H9 (cell line): Measurements from ENCODE around the gene ANKRD12. TPM values are rescaled to one million over a fixed set of nuclear protein-coding genes. Genes with fewer than 3 reads are reported as not detected.

Experiments used
- DNase-seq: peaks from one replicate; pipeline ENCODE4 v3.0.0-alpha.2; 2017
- H2AFZ ChIP-seq: one replicate; pipeline ENCODE4 v1.6.1; 2013; ENCODE audit warnings: mild to moderate bottlenecking, low read length, control low read depth, moderate library complexity
- H2AK5ac ChIP-seq: 2 replicates; pipeline ENCODE4 v1.6.1; 2013; ENCODE audit warnings: low read length, control low read depth, mixed read lengths; ENCODE audit not compliant: insufficient read length
- H2BK120ac ChIP-seq: one replicate; pipeline ENCODE4 v1.6.1; 2013; ENCODE audit warnings: low read depth, mild to moderate bottlenecking, low read length, control low read depth, inconsistent platforms; ENCODE audit not compliant: poor library complexity, severe bottlenecking
- H2BK12ac ChIP-seq: 2 replicates; pipeline ENCODE4 v1.6.1; 2013; ENCODE audit warnings: low read length, control low read depth, mixed read lengths, low read depth; ENCODE audit not compliant: insufficient read length
- H2BK15ac ChIP-seq: 2 replicates; pipeline ENCODE4 v1.6.1; 2013; ENCODE audit warnings: low read depth, low read length, control low read depth
- H2BK20ac ChIP-seq: one replicate; pipeline ENCODE4 v1.6.1; 2013; ENCODE audit warnings: low read depth, mild to moderate bottlenecking, low read length, control low read depth, inconsistent platforms; ENCODE audit not compliant: poor library complexity, severe bottlenecking
- H2BK5ac ChIP-seq: 2 replicates; pipeline ENCODE4 v1.6.1; 2013; ENCODE audit warnings: low read length, control low read depth, mixed read lengths; ENCODE audit not compliant: insufficient read length
- H3K14ac ChIP-seq: 2 replicates; pipeline ENCODE4 v1.6.1; 2013; ENCODE audit warnings: low read length, control low read depth; ENCODE audit not compliant: insufficient read depth
- H3K18ac ChIP-seq: 2 replicates; pipeline ENCODE4 v1.6.1; 2013; ENCODE audit warnings: low read depth, mild to moderate bottlenecking, mixed read lengths, low read length, control low read depth; ENCODE audit not compliant: insufficient read length
- H3K23ac ChIP-seq: 2 replicates; pipeline ENCODE4 v1.6.1; 2013; ENCODE audit warnings: low read length, control low read depth, mixed read lengths, low read depth; ENCODE audit not compliant: insufficient read length
- H3K23me2 ChIP-seq: 2 replicates; pipeline ENCODE4 v1.6.1; 2013; ENCODE audit warnings: low read depth, mild to moderate bottlenecking, mixed read lengths, low read length, control low read depth; ENCODE audit not compliant: insufficient read length, poor library complexity, severe bottlenecking
- H3K27ac ChIP-seq: 2 replicates; pipeline ENCODE4 v1.5.1; 2013; ENCODE audit warnings: low read length, control low read depth, mixed read lengths, low read depth; ENCODE audit not compliant: insufficient read length
- H3K27me3 ChIP-seq: 2 replicates; pipeline ENCODE4 v1.6.1; 2013; ENCODE audit warnings: low read length, control low read depth, inconsistent platforms; ENCODE audit not compliant: insufficient read depth
- H3K4ac ChIP-seq: 2 replicates; pipeline ENCODE4 v1.6.1; 2013; ENCODE audit warnings: low read depth, mild to moderate bottlenecking, control low read depth, inconsistent platforms, low read length, moderate library complexity
- H3K4me1 ChIP-seq: 2 replicates; pipeline ENCODE4 v1.6.1; 2013; ENCODE audit warnings: low read length, control low read depth, inconsistent platforms; ENCODE audit not compliant: insufficient read depth
- H3K4me2 ChIP-seq: 2 replicates; pipeline ENCODE4 v1.6.1; 2013; ENCODE audit warnings: low read length, control low read depth, mixed read lengths; ENCODE audit not compliant: insufficient read length, insufficient read depth
- H3K56ac ChIP-seq: 2 replicates; pipeline ENCODE4 v1.6.1; 2013; ENCODE audit warnings: low read depth, mild to moderate bottlenecking, mixed read lengths, low read length, control low read depth; ENCODE audit not compliant: insufficient read length
- H3K79me1 ChIP-seq: 2 replicates; pipeline ENCODE4 v1.6.1; 2013; ENCODE audit warnings: low read depth, mild to moderate bottlenecking, moderate library complexity, low read length, control low read depth, inconsistent platforms; ENCODE audit not compliant: insufficient read depth, poor library complexity, severe bottlenecking
- H3K79me2 ChIP-seq: 2 replicates; pipeline ENCODE4 v1.6.1; 2013; ENCODE audit warnings: low read length, control low read depth, inconsistent platforms; ENCODE audit not compliant: insufficient read depth
- H3K9ac ChIP-seq: 2 replicates; pipeline ENCODE4 v1.6.1; 2013; ENCODE audit warnings: low read length, control low read depth, mixed read lengths; ENCODE audit not compliant: insufficient read length; ENCODE audit errors: extremely low read depth
- H3K9me3 ChIP-seq: one replicate; pipeline ENCODE4 v1.6.1; 2013; ENCODE audit warnings: low read depth, low read length, inconsistent platforms; ENCODE audit not compliant: control insufficient read depth
- H3T11ph ChIP-seq: one replicate; pipeline ENCODE4 v1.6.1; 2013; ENCODE audit warnings: mild to moderate bottlenecking, low read length, control low read depth, inconsistent platforms
- H4K20me1 ChIP-seq: one replicate; pipeline ENCODE4 v1.6.1; 2013; ENCODE audit not compliant: control insufficient read depth, insufficient read length, insufficient read depth
- H4K5ac ChIP-seq: 2 replicates; pipeline ENCODE4 v1.6.1; 2013; ENCODE audit warnings: low read depth, mild to moderate bottlenecking, mixed read lengths, low read length, control low read depth; ENCODE audit not compliant: insufficient read length
- H4K8ac ChIP-seq: replicated peaks from 2 replicates; pipeline ENCODE4 v1.6.1; 2013; ENCODE audit warnings: low read length, control low read depth, mixed read lengths, low read depth; ENCODE audit not compliant: insufficient read length
- H4K91ac ChIP-seq: 2 replicates; pipeline ENCODE4 v1.6.1; 2013; ENCODE audit warnings: low read depth, mild to moderate bottlenecking, moderate library complexity, mixed read lengths, low read length, control low read depth; ENCODE audit not compliant: insufficient read length
- H3K27ac Mint-ChIP-seq, 3 experiments: 2 replicates in 2 of 3; 3 replicates in 1 of 3; pipeline ENCODE4 v1.8.0; 2020 to 2021; ENCODE audit warnings: mixed read lengths in 3 of 3, mild to moderate bottlenecking in 1 of 3, moderate library complexity in 1 of 3
- H3K27me3 Mint-ChIP-seq: 2 replicates; pipeline ENCODE4 v1.8.0; 2021; ENCODE audit warnings: low read depth, mild to moderate bottlenecking, moderate library complexity, mixed read lengths
- H3K36me3 Mint-ChIP-seq, 3 experiments: 2 replicates in 2 of 3; 3 replicates in 1 of 3; pipeline ENCODE4 v1.8.0; 2020 to 2021; ENCODE audit warnings: low read depth in 3 of 3, mixed read lengths in 3 of 3; ENCODE audit not compliant: insufficient read depth in 1 of 3
- H3K4me1 Mint-ChIP-seq, 2 experiments: 2 replicates each; pipeline ENCODE4 v1.8.0; 2020; ENCODE audit warnings: mixed read lengths in 2 of 2
- H3K4me3 Mint-ChIP-seq, 2 experiments: 2 replicates in 1 of 2; 3 replicates in 1 of 2; pipeline ENCODE4 v1.8.0; 2020 to 2021; ENCODE audit warnings: mild to moderate bottlenecking in 2 of 2, mixed read lengths in 2 of 2, moderate library complexity in 1 of 2
- H3K9me3 Mint-ChIP-seq, 2 experiments: 2 replicates in 1 of 2; 3 replicates in 1 of 2; pipeline ENCODE4 v1.8.0; 2020; ENCODE audit warnings: mild to moderate bottlenecking in 2 of 2, mixed read lengths in 2 of 2, moderate library complexity in 1 of 2
- CTCF ChIP-seq: fragments of 200-600 bp; sonication (generic); conservative IDR thresholded peaks from 3 replicates; pipeline ENCODE4 v1.8.0; 2021; ENCODE audit warnings: antibody characterized with exemption, mild to moderate bottlenecking
- WGBS: extraction: QIAGEN DNeasy Blood & Tissue Kit; methylation state at CpG from one replicate; pipeline ENCODE4 v1.1.7; 2013; ENCODE audit warnings: missing lambda C conversion rate, low lambda C conversion rate, mixed read lengths; ENCODE audit not compliant: insufficient read length; ENCODE audit errors: extremely low coverage; 5-methylcytosine and 5-hydroxymethylcytosine counted together
- total RNA-seq: library from RNA; stranded (reverse); gene quantifications from 2 replicates; pipeline ENCODE4 v1.2.1, GENCODE V29; 2021

Gene ANKRD12
- total RNA-seq, 1 experiment from 2014 or later, result 38.9 TPM

DNA sequence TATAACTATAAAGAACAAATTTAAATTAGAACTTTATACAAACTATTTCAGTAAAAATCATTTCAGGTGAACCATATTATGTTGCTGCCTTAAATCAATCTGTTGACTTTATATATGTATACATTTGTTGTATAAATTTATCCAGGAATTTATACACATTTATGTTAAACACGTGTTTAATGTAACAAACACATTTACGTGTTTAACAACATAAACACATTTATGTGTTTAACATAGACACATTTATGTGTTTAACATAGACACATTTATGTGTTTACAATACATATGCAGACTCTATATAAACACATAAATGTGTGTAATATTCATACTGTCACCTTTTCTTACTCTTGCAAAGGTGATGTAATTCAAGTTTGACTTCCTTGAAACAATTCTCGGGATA is 122.6 kb downstream of the ANKRD12 start:
- H3K27ac Mint-ChIP-seq, result no peak overlapping the region
- WGBS, result no CpG with 5 or more reads among the region's 3 CpGs
- Histone ChIP-seq H2AFZ (no peak overlapping the region), H4K8ac (no peak overlapping the region), H3T11ph (no peak overlapping the region), H4K5ac (no peak overlapping the region), H3K79me1 (no peaks in the 10 kb centered on the region), H2BK20ac (no peak overlapping the region), H3K4ac (no peak overlapping the region), H2BK120ac (no peak overlapping the region), H3K14ac (no peak overlapping the region), H3K9me3 (no peaks in the 10 kb centered on the region), H3K27me3 (no peaks in the 10 kb centered on the region), H3K56ac (no peak overlapping the region), H3K23ac (no peak overlapping the region), H2BK12ac (no peak overlapping the region), H3K79me2 (no peaks in the 10 kb centered on the region), H2BK15ac (no peak overlapping the region), H2AK5ac (no peak overlapping the region), H3K4me2 (no peak overlapping the region), H3K9ac (no peak overlapping the region), H2BK5ac (no peak overlapping the region), H3K27ac (no peak overlapping the region), H4K91ac (no peak overlapping the region), H3K23me2 (no peaks in the 10 kb centered on the region), H3K18ac (no peak overlapping the region), H3K4me1 (peaks cover 7% of the 10 kb centered on the region), H4K20me1 (no peaks in the 10 kb centered on the region)
- peaks cover 16 to 17% of the 10 kb centered on the region in 2 experiments for H3K4me1 Mint-ChIP-seq
- peaks cover 29 to 41% (median 32%) of the 10 kb centered on the region in 3 experiments for H3K36me3 Mint-ChIP-seq
- H3K9me3 Mint-ChIP-seq, result peaks cover 11 to 17% of the 10 kb centered on the region in 2 experiments
- no peak for TF ChIP-seq CTCF
- no peak overlapping the region for H3K4me3 Mint-ChIP-seq
- H3K27me3 Mint-ChIP-seq, result no peaks in the 10 kb centered on the region
- no peak for DNase-seq
